CD4-positive, alpha-beta T cell (primary cell): ENCODE measurements around the gene FGGY. TPM values are rescaled to one million over a fixed set of nuclear protein-coding genes. Genes with fewer than 3 reads are reported as not detected.

Experiments
- ATAC-seq: fragments of 200-7000 bp; cut with Tn5 transposase; one replicate; pipeline ENCODE4 v1.10.0; 2022; ENCODE audit warnings: mild to moderate bottlenecking; ENCODE audit not compliant: poor library complexity
- CTCF ChIA-PET: fragments of 350-600 bp; sonication (Branson Sonifier 250); formaldehyde crosslinking; loops from one replicate; lab custom pipeline; 2021; ENCODE audit warnings: antibody characterized with exemption, inconsistent platforms; lab: Charles Lee
- POLR2A ChIA-PET: fragments of 350-600 bp; sonication (Branson Sonifier 250); formaldehyde crosslinking; loops from one replicate; lab custom pipeline; 2021; ENCODE audit warnings: antibody characterized with exemption, inconsistent platforms; lab: Charles Lee
- DNase-seq, 14 experiments: peaks; one replicate each; pipeline ENCODE4 v3.0.0-alpha.2; 2013 to 2020; ENCODE audit warnings: mixed read lengths in 2 of 14
- H3K27ac ChIP-seq, 2 donors: one replicate each; pipeline versions ENCODE4 v1.5.1 to v1.7.0; 2013; ENCODE audit warnings: low read length in 2 of 2, low read depth in 1 of 2, mild to moderate bottlenecking in 1 of 2
- H3K27me3 ChIP-seq, 2 experiments: 1 replicate in 1 of 2; 2 replicates in 1 of 2; pipeline versions ENCODE4 v1.6.1 to v1.7.0; 2013; ENCODE audit warnings: low read length in 2 of 2, control low read depth in 1 of 2, mild to moderate bottlenecking in 1 of 2, moderate library complexity in 1 of 2; ENCODE audit not compliant: insufficient read depth in 2 of 2, control insufficient read depth in 1 of 2
- H3K36me3 ChIP-seq: one replicate; pipeline ENCODE4 v1.6.1; 2013; ENCODE audit warnings: low read length, control low read depth; ENCODE audit not compliant: insufficient read depth
- H3K4me1 ChIP-seq: one replicate; pipeline ENCODE4 v1.6.1; 2013; ENCODE audit warnings: low read length, control low read depth; ENCODE audit not compliant: insufficient read depth
- H3K4me3 ChIP-seq: one replicate; pipeline ENCODE4 v1.5.1; 2013; ENCODE audit warnings: mild to moderate bottlenecking, low read length, moderate library complexity
- H3K9me3 ChIP-seq, 2 experiments: 1 replicate in 1 of 2; 2 replicates in 1 of 2; pipeline versions ENCODE4 v1.6.1 to v1.7.0; 2013; ENCODE audit warnings: low read length in 2 of 2, mild to moderate bottlenecking in 2 of 2, control low read depth in 1 of 2, moderate library complexity in 1 of 2; ENCODE audit not compliant: control insufficient read depth in 1 of 2, insufficient read depth in 1 of 2
- H3K27ac Mint-ChIP-seq: one replicate; pipeline ENCODE4 v1.8.0; 2020; ENCODE audit warnings: mixed read lengths
- H3K27me3 Mint-ChIP-seq: one replicate; pipeline ENCODE4 v1.8.0; 2021; ENCODE audit warnings: mixed read lengths
- H3K36me3 Mint-ChIP-seq: one replicate; pipeline ENCODE4 v1.8.0; 2021; ENCODE audit warnings: low read depth, mixed read lengths
- H3K4me1 Mint-ChIP-seq: one replicate; pipeline ENCODE4 v1.8.0; 2021; ENCODE audit warnings: low read depth, mixed read lengths
- H3K4me3 Mint-ChIP-seq: one replicate; pipeline ENCODE4 v1.8.0; 2020; ENCODE audit warnings: mild to moderate bottlenecking, mixed read lengths
- H3K9me3 Mint-ChIP-seq: one replicate; pipeline ENCODE4 v1.8.0; 2020; ENCODE audit warnings: mixed read lengths
- intact Hi-C, 2 experiments: fragments of 100-400 bp; cut with DNase I in 1 of 2; cut with micrococcal nuclease in 1 of 2; formaldehyde crosslinking; loops; one replicate each; pipeline versions ENCODE4 v1.15.1 to v1.9.0; 2023 to 2025; cut with DNase I, micrococcal nuclease
- total RNA-seq, 174 experiments: library from RNA in 2 of 174; stranded (reverse) in 2 of 174; gene quantifications; one replicate each; pipeline ENCODE4 v1.2.3 and lab custom pipeline; 2021 to 2026
- TF ChIP-seq, protein P1 (sequence below): fragments of 200-600 bp; IDR thresholded peaks from one replicate; pipeline ENCODE4 v1.8.0; 2022; ENCODE audit warnings: antibody characterized with exemption, mild to moderate bottlenecking

FGGY gene
- total RNA-seq, 2 experiments from 2014 or later, result 9.5 to 10.0 TPM

DNA sequence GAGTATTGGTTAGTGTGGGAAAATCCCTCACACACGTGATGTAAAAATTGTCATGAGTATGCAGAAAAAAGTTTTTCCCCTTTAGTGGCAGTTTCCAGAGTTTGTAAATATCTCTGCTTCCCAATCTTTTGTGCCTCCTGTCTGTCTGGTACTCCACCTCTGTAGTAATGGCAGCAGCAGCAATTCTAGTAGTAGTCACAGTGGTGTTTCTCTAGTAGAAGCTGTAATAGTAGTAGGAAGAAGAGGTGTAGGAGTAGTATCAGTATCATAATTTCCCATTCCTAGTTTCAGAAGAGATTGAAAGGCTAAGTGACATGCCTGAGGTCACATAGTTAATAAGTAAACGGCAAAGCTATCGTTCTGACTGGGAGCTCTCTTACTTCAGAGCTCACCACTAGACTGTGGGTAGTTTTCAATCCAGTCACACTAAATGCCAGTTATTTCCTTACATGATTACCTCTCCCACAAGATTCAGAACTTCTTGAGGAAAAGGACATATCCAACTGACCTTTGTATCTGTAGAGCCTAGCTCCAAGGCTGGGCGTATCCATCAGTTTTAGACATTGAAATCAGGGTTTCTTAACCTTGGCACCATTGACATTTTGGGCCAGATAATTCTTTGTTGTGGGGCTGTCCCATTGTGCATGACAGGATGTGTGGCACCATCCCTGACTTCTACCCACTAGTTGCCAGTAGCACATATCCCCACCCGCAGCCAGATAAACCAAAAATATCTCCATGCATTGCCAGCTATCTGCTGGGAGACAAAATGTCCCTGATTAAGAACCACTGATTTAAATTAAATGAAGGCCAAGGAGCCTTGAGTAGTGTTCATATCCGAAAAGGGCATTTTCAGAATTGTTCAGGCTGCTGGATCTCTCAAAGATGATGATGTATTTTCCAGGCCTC, 135.9 kb downstream of the FGGY start:
- ChIA-PET POLR2A (no interaction called here), CTCF (no interaction called here)
- Mint-ChIP-seq H3K4me3 (no peak overlapping the region), H3K27me3 (no peaks in the 10 kb centered on the region), H3K9me3 (no peaks in the 10 kb centered on the region), H3K36me3 (no peaks in the 10 kb centered on the region), H3K4me1 (no peaks in the 10 kb centered on the region), H3K27ac (no peak overlapping the region)
- no peaks in the 10 kb centered on the region for H3K9me3 ChIP-seq
- DNase-seq (no peak), ATAC-seq (no peak)
- intact Hi-C loops, result no loop called here
- H3K4me3 ChIP-seq, result no peak overlapping the region
- no peak overlapping the region for H3K27ac ChIP-seq
- H3K27me3 ChIP-seq, result no peaks in the 10 kb centered on the region
- no peaks in the 10 kb centered on the region for H3K4me1 ChIP-seq
- TF ChIP-seq, protein P1, sequence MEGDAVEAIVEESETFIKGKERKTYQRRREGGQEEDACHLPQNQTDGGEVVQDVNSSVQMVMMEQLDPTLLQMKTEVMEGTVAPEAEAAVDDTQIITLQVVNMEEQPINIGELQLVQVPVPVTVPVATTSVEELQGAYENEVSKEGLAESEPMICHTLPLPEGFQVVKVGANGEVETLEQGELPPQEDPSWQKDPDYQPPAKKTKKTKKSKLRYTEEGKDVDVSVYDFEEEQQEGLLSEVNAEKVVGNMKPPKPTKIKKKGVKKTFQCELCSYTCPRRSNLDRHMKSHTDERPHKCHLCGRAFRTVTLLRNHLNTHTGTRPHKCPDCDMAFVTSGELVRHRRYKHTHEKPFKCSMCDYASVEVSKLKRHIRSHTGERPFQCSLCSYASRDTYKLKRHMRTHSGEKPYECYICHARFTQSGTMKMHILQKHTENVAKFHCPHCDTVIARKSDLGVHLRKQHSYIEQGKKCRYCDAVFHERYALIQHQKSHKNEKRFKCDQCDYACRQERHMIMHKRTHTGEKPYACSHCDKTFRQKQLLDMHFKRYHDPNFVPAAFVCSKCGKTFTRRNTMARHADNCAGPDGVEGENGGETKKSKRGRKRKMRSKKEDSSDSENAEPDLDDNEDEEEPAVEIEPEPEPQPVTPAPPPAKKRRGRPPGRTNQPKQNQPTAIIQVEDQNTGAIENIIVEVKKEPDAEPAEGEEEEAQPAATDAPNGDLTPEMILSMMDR, result no peak
- H3K36me3 ChIP-seq, result no peaks in the 10 kb centered on the region

DNA sequence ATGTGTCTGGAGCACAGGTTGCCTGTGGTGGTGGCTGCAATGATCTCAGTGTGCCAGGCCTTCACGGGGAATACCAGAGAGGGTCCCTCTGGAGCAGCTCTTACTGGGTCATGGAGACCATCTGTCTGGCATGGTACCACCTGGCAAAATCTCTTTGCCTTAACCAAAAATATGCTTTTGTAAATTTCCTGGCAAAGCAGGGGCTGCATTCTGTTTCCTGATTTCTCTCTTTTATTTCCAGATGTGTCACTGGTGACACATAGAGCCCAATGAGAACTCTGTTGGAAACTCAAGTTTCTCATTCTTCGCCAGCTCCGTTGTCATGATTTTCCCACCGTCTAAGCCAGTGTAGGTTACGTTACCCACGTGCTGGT, 136.5 kb downstream of the FGGY start:
- Histone ChIP-seq H3K27me3 (no peaks in the 10 kb centered on the region), H3K27ac (no peak overlapping the region), H3K9me3 (no peaks in the 10 kb centered on the region), H3K4me3 (no peak overlapping the region), H3K4me1 (no peaks in the 10 kb centered on the region), H3K36me3 (no peaks in the 10 kb centered on the region)
- no peaks in the 10 kb centered on the region for H3K27me3 Mint-ChIP-seq
- ChIA-PET CTCF (no interaction called here), POLR2A (no interaction called here)
- no peak for ATAC-seq
- no peaks in the 10 kb centered on the region for H3K4me1 Mint-ChIP-seq
- intact Hi-C loops, result no loop called here
- no peak overlapping the region for H3K27ac Mint-ChIP-seq
- no peaks in the 10 kb centered on the region for H3K36me3 Mint-ChIP-seq
- DNase-seq, result no peak
- H3K4me3 Mint-ChIP-seq, result no peak overlapping the region
- no peaks in the 10 kb centered on the region for H3K9me3 Mint-ChIP-seq
- TF ChIP-seq, protein P1, result no peak

DNA sequence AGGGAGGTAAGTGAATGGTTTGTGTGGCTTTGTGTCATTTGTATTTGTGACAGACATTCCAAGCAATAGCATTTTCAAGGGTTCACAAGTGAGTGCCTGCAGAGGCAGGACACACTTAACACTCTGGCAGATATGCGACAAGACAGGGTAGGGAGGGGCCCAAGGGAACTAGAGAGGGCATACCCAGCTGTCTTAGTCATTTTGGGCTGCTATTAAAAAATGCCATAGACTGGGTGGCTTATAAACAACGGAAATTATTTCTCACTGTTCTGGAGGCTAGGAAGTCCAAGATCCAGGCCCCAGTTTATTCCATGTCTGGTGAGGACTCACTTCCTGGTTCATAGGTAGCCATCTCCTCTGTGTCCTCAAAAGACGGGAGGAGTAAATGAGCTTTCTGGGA, 137.4 kb downstream of the FGGY start:
- no peaks in the 10 kb centered on the region for H3K4me1 Mint-ChIP-seq
- no peak overlapping the region for H3K27ac Mint-ChIP-seq
- no peak for ATAC-seq
- POLR2A ChIA-PET, result no interaction called here
- Histone ChIP-seq H3K27ac (no peak overlapping the region), H3K9me3 (no peaks in the 10 kb centered on the region), H3K27me3 (no peaks in the 10 kb centered on the region), H3K36me3 (no peaks in the 10 kb centered on the region), H3K4me3 (no peak overlapping the region), H3K4me1 (no peaks in the 10 kb centered on the region)
- no peaks in the 10 kb centered on the region for H3K9me3 Mint-ChIP-seq
- no peaks in the 10 kb centered on the region for H3K36me3 Mint-ChIP-seq
- DNase-seq, result no peak
- intact Hi-C loops, result no loop called here
- H3K27me3 Mint-ChIP-seq, result no peaks in the 10 kb centered on the region
- no peak overlapping the region for H3K4me3 Mint-ChIP-seq
- CTCF ChIA-PET, result no interaction called here
- TF ChIP-seq, protein P1, result no peak
